ENCODE results near the gene NDUFB1. TPM values are rescaled to one million over a fixed set of nuclear protein-coding genes. Genes with fewer than 3 reads are reported as not detected.

Gene NDUFB1
- total and polyA plus RNA-seq, 2 donors (not counting 1 experiment from before 2014, with no cell fraction given), result 61.6 to 154 TPM

GRCh38 chr14:92154283-92154942, 32.9 kb upstream of the NDUFB1 start:
- Histone ChIP-seq H3K4me3 (ENCODE audit: control extremely low read depth in 1 of 5, extremely low read depth in 1 of 5, insufficient read depth in 1 of 5, low read depth in 2 of 5, low read length in 4 of 5) (no peak overlapping the region), H3K36me3 (replicated peaks in 1 of 2; ENCODE audit: control extremely low read depth in 1 of 2, control insufficient read depth in 1 of 2, extremely low read depth in 1 of 2, insufficient read depth in 2 of 2, low read length in 1 of 2) (peaks cover 18 to 45% of the 10 kb centered on the region in 2 experiments), H3K9me3 (ENCODE audit: control extremely low read depth in 1 of 3, control insufficient read depth in 2 of 3, insufficient read depth in 1 of 3, low read length in 2 of 3) (no peaks in the 10 kb centered on the region), H3K27me3 (replicated peaks in 1 of 4; ENCODE audit: control extremely low read depth in 1 of 4, control insufficient read depth in 3 of 4, insufficient read depth in 4 of 4, low read length in 3 of 4) (no peaks in the 10 kb centered on the region), H3K79me2 (ENCODE audit: control insufficient read depth, insufficient read depth, low read length) (no peaks in the 10 kb centered on the region), H4K20me1 (ENCODE audit: control insufficient read depth, insufficient read depth, low read length, poor library complexity, severe bottlenecking) (no peaks in the 10 kb centered on the region), H3K4me2 (replicated peaks; ENCODE audit: low read depth, low read length, poor library complexity, severe bottlenecking) (no peak overlapping the region), H3K9ac (ENCODE audit: low read length) (no peak overlapping the region), H2AFZ (ENCODE audit: insufficient read depth, low read depth, low read length, poor library complexity, severe bottlenecking) (no peak overlapping the region), H3K4me1 (ENCODE audit: control insufficient read depth in 2 of 2, insufficient read depth in 2 of 2, low read length in 2 of 2) (no peaks in the 10 kb centered on the region), H3K27ac (ENCODE audit: low read length in 2 of 2) (no peak overlapping the region)
- Mint-ChIP-seq H3K27ac (no peak overlapping the region), H3K9me3 (ENCODE audit: insufficient read depth) (no peaks in the 10 kb centered on the region), H3K27me3 (no peaks in the 10 kb centered on the region), H3K4me3 (no peak overlapping the region), H3K4me1 (no peaks in the 10 kb centered on the region)
- no peak for DNase-seq
- TF ChIP-seq EZH2 (IDR thresholded peaks at IDR 0.05; ENCODE audit: borderline replicate concordance, insufficient read depth, low read depth, low read length, poor library complexity, severe bottlenecking), result no peak
- TF ChIP-seq CTCF (IDR thresholded peaks at IDR 0.05), result no peak
- ATAC-seq (ENCODE audit: low read depth), result no peak
- ChIA-PET CTCF (no interaction called here), POLR2A (interaction anchor here (0.7 kb wide), 1 partner anchor 503 kb away, joined by 7 read pairs; no protein-coding TSS in a partner anchor)
- WGBS (ENCODE audit: insufficient coverage), result no CpG with 5 or more reads among the region's 3 CpGs
- intact Hi-C loops (cut with micrococcal nuclease), result no loop called here

- Histone ChIP-seq H4K20me1 (ENCODE audit: control insufficient read depth, insufficient read depth, low read length, poor library complexity, severe bottlenecking) (no peaks in the 10 kb centered on the region), H3K27me3 (replicated peaks in 1 of 4; ENCODE audit: control extremely low read depth in 1 of 4, control insufficient read depth in 3 of 4, insufficient read depth in 4 of 4, low read length in 3 of 4) (no peaks in the 10 kb centered on the region), H3K4me1 (ENCODE audit: control insufficient read depth in 2 of 2, insufficient read depth in 2 of 2, low read length in 2 of 2) (no peaks in the 10 kb centered on the region), H3K36me3 (replicated peaks in 1 of 2; ENCODE audit: control extremely low read depth in 1 of 2, control insufficient read depth in 1 of 2, extremely low read depth in 1 of 2, insufficient read depth in 2 of 2, low read length in 1 of 2) (peaks cover 15 to 48% of the 10 kb centered on the region in 2 experiments), H3K27ac (ENCODE audit: low read length in 2 of 2) (no peak overlapping the region), H3K9ac (ENCODE audit: low read length) (no peak overlapping the region), H3K79me2 (ENCODE audit: control insufficient read depth, insufficient read depth, low read length) (peaks cover 3% of the 10 kb centered on the region), H2AFZ (ENCODE audit: insufficient read depth, low read depth, low read length, poor library complexity, severe bottlenecking) (no peak overlapping the region), H3K4me2 (replicated peaks; ENCODE audit: low read depth, low read length, poor library complexity, severe bottlenecking) (no peak overlapping the region), H3K9me3 (ENCODE audit: control extremely low read depth in 1 of 3, control insufficient read depth in 2 of 3, insufficient read depth in 1 of 3, low read length in 2 of 3) (no peaks in the 10 kb centered on the region), H3K4me3 (ENCODE audit: control extremely low read depth in 1 of 5, extremely low read depth in 1 of 5, insufficient read depth in 1 of 5, low read depth in 2 of 5, low read length in 4 of 5) (no peak overlapping the region)
- Mint-ChIP-seq H3K4me1 (no peaks in the 10 kb centered on the region), H3K27ac (no peak overlapping the region), H3K4me3 (no peak overlapping the region), H3K9me3 (ENCODE audit: insufficient read depth) (no peaks in the 10 kb centered on the region), H3K27me3 (no peaks in the 10 kb centered on the region)
- intact Hi-C loops (cut with micrococcal nuclease), result no loop called here
- no peak for TF ChIP-seq EZH2 (IDR thresholded peaks at IDR 0.05; ENCODE audit: borderline replicate concordance, insufficient read depth, low read depth, low read length, poor library complexity, severe bottlenecking)
- TF ChIP-seq CTCF (IDR thresholded peaks at IDR 0.05), result no peak
- ATAC-seq (ENCODE audit: low read depth) (no peak), DNase-seq (no peak)
- WGBS (ENCODE audit: insufficient coverage), result no CpG with 5 or more reads among the region's 1 CpG
- ChIA-PET POLR2A (interaction anchor here (0.7 kb wide), 1 partner anchor 503 kb away, joined by 7 read pairs; no protein-coding TSS in a partner anchor), CTCF (no interaction called here)
Measured at GRCh38 chr14:92153581-92153980, 32.1 kb upstream of the NDUFB1 start.

Data from B cell (primary cell).